ENCODE data around the gene SLX9. TPM values are rescaled to one million over a fixed set of nuclear protein-coding genes. Genes with fewer than 3 reads are reported as not detected.

The SLX9 gene
- polyA plus RNA-seq, 1 donor = 19.4 TPM

GRCh38 chr21:44902268-44903049 lies 37.4 kb upstream of the SLX9 start:
- Histone ChIP-seq H3K27me3 (ENCODE audit: control insufficient read depth, insufficient read depth, low read length) (no peaks in the 10 kb centered on the region), H3K36me3 (ENCODE audit: control insufficient read depth, insufficient read depth, low read length) (no peaks in the 10 kb centered on the region), H3K9me3 (ENCODE audit: control insufficient read depth, low read depth, low read length) (no peaks in the 10 kb centered on the region), H3K4me1 (ENCODE audit: control insufficient read depth, insufficient read depth, low read length) (peaks cover 15% of the 10 kb centered on the region), H3K4me3 (ENCODE audit: low read length) (no peak overlapping the region), H3K27ac (ENCODE audit: low read length) (no peak overlapping the region)
- no CpG with 5 or more reads among the region's 30 CpGs for WGBS (ENCODE audit: insufficient coverage, low lambda C conversion rate)
- no peak for DNase-seq

DNA sequence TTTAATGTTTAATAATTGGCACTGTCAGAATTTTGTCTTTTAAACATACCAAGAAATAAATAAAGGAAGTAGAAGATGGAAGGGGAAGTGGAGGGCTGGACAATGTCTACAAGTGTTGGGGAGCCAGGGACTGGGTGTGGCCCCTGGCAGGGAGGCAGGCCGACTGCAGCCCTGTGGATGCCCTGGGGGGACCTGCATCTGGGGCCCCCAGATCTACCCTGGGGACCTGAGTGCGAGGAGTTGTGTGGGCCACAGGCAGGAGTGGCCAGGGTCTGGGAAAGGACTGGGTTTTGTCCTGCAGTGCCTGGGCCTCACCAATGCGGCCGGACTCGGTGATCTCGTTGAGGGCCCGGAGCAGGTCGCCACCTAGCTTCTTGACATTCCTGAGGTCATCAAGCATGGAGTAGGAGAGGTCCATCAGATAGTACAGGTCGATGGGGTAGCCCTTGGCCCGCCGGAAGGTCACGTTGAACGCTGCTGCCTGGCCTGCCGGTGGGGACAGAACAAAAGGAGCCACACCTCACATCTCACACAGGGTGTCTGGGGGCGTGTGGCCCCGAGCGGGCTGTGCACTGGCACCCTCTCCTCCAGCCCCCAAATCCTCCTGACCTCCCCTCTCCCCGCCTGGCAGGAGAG lies 36.7 kb upstream of the SLX9 start:
- Histone ChIP-seq H3K36me3 (ENCODE audit: control insufficient read depth, insufficient read depth, low read length) (no peaks in the 10 kb centered on the region), H3K4me3 (ENCODE audit: low read length) (no peak overlapping the region), H3K27me3 (ENCODE audit: control insufficient read depth, insufficient read depth, low read length) (no peaks in the 10 kb centered on the region), H3K9me3 (ENCODE audit: control insufficient read depth, low read depth, low read length) (no peaks in the 10 kb centered on the region), H3K27ac (ENCODE audit: low read length) (no peak overlapping the region), H3K4me1 (ENCODE audit: control insufficient read depth, insufficient read depth, low read length) (peaks cover 12% of the 10 kb centered on the region)
- no CpG with 5 or more reads among the region's 18 CpGs for WGBS (ENCODE audit: insufficient coverage, low lambda C conversion rate)
- no peak for DNase-seq

DNA sequence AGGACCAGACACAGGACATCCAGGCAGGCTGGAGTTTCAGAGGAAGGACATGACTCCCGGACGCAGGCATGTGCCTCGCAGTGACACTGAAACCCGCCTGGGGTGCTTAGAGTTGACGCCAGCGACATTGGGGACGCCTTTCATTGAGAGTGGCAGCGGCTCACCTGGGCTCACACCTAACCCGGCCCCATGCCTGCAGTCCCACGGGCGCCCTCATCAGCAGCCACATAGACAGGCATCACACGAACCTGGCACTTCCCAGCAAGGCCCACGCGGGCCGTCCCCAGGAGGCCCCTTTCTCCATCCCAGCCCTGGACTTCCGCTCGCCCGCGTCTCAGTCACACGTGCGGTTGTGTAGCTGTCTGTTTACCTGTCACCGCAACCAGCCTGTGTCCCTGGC lies 36.1 kb upstream of the SLX9 start:
- DNase-seq = no peak
- Histone ChIP-seq H3K27ac (ENCODE audit: low read length) (no peak overlapping the region), H3K27me3 (ENCODE audit: control insufficient read depth, insufficient read depth, low read length) (no peaks in the 10 kb centered on the region), H3K4me1 (ENCODE audit: control insufficient read depth, insufficient read depth, low read length) (peaks cover 12% of the 10 kb centered on the region), H3K9me3 (ENCODE audit: control insufficient read depth, low read depth, low read length) (no peaks in the 10 kb centered on the region), H3K4me3 (ENCODE audit: low read length) (no peak overlapping the region), H3K36me3 (ENCODE audit: control insufficient read depth, insufficient read depth, low read length) (no peaks in the 10 kb centered on the region)
- WGBS (ENCODE audit: insufficient coverage, low lambda C conversion rate) = no CpG with 5 or more reads among the region's 22 CpGs

GRCh38 chr21:44904141-44904923 lies 35.5 kb upstream of the SLX9 start:
- WGBS (ENCODE audit: insufficient coverage, low lambda C conversion rate) = no CpG with 5 or more reads among the region's 14 CpGs
- Histone ChIP-seq H3K9me3 (ENCODE audit: control insufficient read depth, low read depth, low read length) (peaks cover 2% of the 10 kb centered on the region), H3K36me3 (ENCODE audit: control insufficient read depth, insufficient read depth, low read length) (no peaks in the 10 kb centered on the region), H3K27me3 (ENCODE audit: control insufficient read depth, insufficient read depth, low read length) (no peaks in the 10 kb centered on the region), H3K4me1 (ENCODE audit: control insufficient read depth, insufficient read depth, low read length) (peaks cover 7% of the 10 kb centered on the region), H3K4me3 (ENCODE audit: low read length) (no peak overlapping the region), H3K27ac (ENCODE audit: low read length) (no peak overlapping the region)
- no peak for DNase-seq

DNA sequence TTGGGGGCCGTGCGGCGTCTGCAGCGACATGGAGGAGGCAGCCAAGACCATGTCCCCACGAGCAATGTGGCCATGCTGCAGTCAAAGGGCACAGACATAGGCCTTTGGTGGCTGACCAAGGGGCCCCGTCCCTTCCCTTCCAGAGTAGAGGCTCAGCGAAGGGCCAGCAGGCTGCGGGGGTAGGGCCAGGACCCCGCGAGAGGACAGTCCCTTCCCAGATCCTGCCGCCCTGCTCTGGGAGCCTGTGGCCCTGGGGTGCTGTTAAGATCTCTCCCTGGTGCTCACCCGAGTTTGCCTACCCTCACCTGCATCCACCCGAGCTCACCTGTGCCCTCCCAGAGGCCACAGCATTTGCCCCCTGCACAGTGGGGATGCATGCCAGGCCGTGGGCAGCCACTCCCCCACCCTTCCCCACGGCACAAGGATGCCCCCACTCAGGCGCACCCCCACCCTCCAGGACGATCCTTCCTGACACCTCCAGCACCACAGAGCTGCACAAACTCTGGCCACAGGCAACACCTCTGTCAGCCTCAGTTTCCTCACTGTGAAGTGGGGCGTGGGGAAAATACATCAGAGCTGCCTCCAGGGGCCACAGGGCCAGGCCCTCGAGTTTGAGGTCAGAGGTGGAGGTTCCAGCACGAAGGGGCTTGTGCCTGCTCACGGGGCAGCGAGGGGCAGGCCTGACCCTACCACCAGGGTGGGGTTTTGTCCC lies 34.7 kb upstream of the SLX9 start:
- no peak overlapping the region for H3K4me3 ChIP-seq (ENCODE audit: low read length)
- no peak overlapping the region for H3K27ac ChIP-seq (ENCODE audit: low read length)
- WGBS (ENCODE audit: insufficient coverage, low lambda C conversion rate) = no CpG with 5 or more reads among the region's 22 CpGs
- H3K36me3 ChIP-seq (ENCODE audit: control insufficient read depth, insufficient read depth, low read length) = no peaks in the 10 kb centered on the region
- no peak for DNase-seq
- peaks cover 10% of the 10 kb centered on the region for H3K4me1 ChIP-seq (ENCODE audit: control insufficient read depth, insufficient read depth, low read length)
- H3K27me3 ChIP-seq (ENCODE audit: control insufficient read depth, insufficient read depth, low read length) = no peaks in the 10 kb centered on the region
- H3K9me3 ChIP-seq (ENCODE audit: control insufficient read depth, low read depth, low read length) = peaks cover 2% of the 10 kb centered on the region

DNA sequence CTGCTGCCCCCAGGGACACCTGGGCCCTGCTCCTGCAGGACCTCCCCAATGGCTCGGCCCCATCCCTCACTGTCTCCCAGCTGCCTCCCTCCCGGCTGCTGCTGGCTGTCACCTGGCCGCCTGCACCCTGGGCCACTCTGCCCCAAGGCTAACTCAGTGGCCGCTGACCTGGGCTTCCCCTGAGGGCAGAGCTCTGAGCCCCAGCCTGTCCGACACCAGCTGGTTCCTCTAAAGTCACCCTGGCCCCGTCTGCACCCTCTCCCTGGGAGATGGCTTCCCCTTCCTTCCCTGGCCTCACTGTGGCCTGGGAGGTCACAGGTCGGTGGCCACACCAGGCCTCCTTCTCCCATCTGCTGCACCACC lies 34.1 kb upstream of the SLX9 start:
- H3K27me3 ChIP-seq (ENCODE audit: control insufficient read depth, insufficient read depth, low read length) = no peaks in the 10 kb centered on the region
- WGBS (ENCODE audit: insufficient coverage, low lambda C conversion rate) = 80% methylated on average over 2 of the region's 7 CpGs
- no peak overlapping the region for H3K4me3 ChIP-seq (ENCODE audit: low read length)
- H3K9me3 ChIP-seq (ENCODE audit: control insufficient read depth, low read depth, low read length) = peaks cover 2% of the 10 kb centered on the region
- H3K36me3 ChIP-seq (ENCODE audit: control insufficient read depth, insufficient read depth, low read length) = no peaks in the 10 kb centered on the region
- peaks cover 15% of the 10 kb centered on the region for H3K4me1 ChIP-seq (ENCODE audit: control insufficient read depth, insufficient read depth, low read length)
- no peak for DNase-seq
- H3K27ac ChIP-seq (ENCODE audit: low read length) = no peak overlapping the region

DNA sequence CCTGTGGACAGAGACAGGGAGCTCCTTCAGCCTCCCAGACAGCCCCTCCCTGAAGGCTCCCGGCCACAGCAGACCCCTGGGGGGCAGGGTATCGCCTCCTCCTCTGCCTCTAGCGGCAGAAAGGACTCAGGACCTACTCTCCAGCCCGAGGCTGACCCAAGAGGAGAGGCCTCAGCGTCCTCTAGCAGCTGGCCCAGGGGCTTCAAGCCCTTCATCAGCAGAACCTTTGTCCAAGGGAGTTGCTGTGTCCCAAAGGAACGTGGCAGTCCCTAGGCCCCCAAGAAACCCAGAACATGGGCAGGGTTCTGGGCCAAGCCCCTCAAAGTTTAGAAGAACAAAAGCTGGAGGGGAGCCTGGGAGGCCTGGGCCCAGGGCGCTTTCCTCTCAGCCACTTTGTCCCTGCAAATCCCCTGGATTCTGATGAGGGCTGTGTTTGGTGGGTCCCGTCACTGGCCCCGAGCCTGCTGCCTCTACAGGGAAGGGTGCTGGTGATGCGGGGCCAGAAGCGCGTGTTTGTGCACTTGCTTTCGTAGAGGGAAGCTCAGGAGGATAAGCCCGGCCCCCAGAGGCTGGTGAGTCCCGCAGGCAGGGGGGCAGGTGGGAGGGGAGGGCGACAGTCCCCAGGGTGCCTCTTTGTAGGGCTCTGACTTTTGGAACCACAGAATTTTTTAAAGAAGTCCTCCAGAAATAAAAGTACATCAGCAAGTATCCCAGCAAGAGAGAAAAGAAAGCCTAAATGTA lies 32.4 kb upstream of the SLX9 start:
- no peaks in the 10 kb centered on the region for H3K36me3 ChIP-seq (ENCODE audit: control insufficient read depth, insufficient read depth, low read length)

DNA sequence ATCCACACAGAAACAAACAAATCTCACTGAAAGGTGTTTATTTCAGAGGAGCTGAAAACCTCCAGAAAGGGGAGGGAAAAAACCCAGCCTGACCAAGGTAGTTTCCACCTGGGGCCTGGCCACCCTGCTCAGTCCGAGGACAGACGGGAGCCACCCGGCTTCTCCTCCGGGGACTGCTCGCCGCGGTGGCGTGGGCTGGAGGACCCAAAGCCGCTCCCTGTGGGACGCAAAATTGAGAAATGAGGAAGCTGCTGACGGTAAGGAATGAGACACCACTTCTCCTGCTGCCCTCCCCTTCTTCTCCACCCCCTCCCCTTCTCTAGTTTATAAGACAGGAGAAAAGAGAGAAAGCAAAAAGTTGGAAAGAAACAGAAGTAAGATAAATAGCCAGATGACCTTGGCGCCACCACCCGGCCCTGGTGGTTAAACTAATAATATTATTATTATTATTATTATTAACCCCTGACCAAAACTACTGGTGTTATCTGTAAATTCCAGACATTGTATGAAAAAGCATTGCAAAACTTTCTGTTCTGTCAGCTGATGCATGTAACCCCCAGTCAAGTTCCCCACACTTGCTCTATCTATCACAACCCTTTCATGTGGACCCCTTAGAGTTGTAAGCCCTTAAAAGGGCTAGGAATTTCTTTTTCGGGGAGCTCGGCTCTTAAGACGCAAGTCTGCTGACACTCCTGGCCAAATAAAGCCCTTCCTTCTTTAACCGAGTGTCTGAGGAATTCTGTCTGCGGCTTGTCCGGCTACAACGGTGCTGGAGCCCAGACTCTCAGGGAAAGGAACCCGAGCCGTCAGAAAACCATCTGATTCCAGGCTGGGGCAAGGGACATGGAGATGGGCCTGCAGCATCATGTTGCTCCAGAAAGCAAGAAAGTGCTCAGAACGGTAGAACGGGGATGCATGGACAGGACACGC lies 31.6 kb upstream of the SLX9 start:
- H3K4me1 ChIP-seq (ENCODE audit: control insufficient read depth, insufficient read depth, low read length) = peaks cover 31% of the 10 kb centered on the region

More for the DNA sequence above, 32.4 kb upstream of the SLX9 start:
- no peak for DNase-seq
- 100% methylated on average over 1 of the region's 16 CpGs for WGBS (ENCODE audit: insufficient coverage, low lambda C conversion rate)
- Histone ChIP-seq H3K27ac (ENCODE audit: low read length) (peak overlapping the region; percentile 72), H3K4me1 (ENCODE audit: control insufficient read depth, insufficient read depth, low read length) (peaks cover 26% of the 10 kb centered on the region), H3K4me3 (ENCODE audit: low read length) (no peak overlapping the region), H3K9me3 (ENCODE audit: control insufficient read depth, low read depth, low read length) (peaks cover 2% of the 10 kb centered on the region), H3K27me3 (ENCODE audit: control insufficient read depth, insufficient read depth, low read length) (no peaks in the 10 kb centered on the region)

GRCh38 chr21:44908908-44909307 lies 30.9 kb upstream of the SLX9 start:
- Histone ChIP-seq H3K27me3 (ENCODE audit: control insufficient read depth, insufficient read depth, low read length) (no peaks in the 10 kb centered on the region), H3K4me3 (ENCODE audit: low read length) (no peak overlapping the region), H3K27ac (ENCODE audit: low read length) (peak overlapping the region; percentile 32), H3K36me3 (ENCODE audit: control insufficient read depth, insufficient read depth, low read length) (no peaks in the 10 kb centered on the region), H3K4me1 (ENCODE audit: control insufficient read depth, insufficient read depth, low read length) (peaks cover 38% of the 10 kb centered on the region), H3K9me3 (ENCODE audit: control insufficient read depth, low read depth, low read length) (peaks cover 2% of the 10 kb centered on the region)
- DNase-seq = no peak
- no CpG with 5 or more reads among the region's 21 CpGs for WGBS (ENCODE audit: insufficient coverage, low lambda C conversion rate)

More for the DNA sequence above, 31.6 kb upstream of the SLX9 start:
- Histone ChIP-seq H3K9me3 (ENCODE audit: control insufficient read depth, low read depth, low read length) (peaks cover 2% of the 10 kb centered on the region), H3K27ac (ENCODE audit: low read length) (peak overlapping the region; percentile 72), H3K4me3 (ENCODE audit: low read length) (no peak overlapping the region), H3K27me3 (ENCODE audit: control insufficient read depth, insufficient read depth, low read length) (no peaks in the 10 kb centered on the region), H3K36me3 (ENCODE audit: control insufficient read depth, insufficient read depth, low read length) (no peaks in the 10 kb centered on the region)
- WGBS (ENCODE audit: insufficient coverage, low lambda C conversion rate) = no CpG with 5 or more reads among the region's 25 CpGs
- no peak for DNase-seq
